ENCODE results near the gene ASCL1. TPM values are rescaled to one million over a fixed set of nuclear protein-coding genes. Genes with fewer than 3 reads are reported as not detected.

Gene ASCL1
- total and polyA plus RNA-seq, 9 of the 15 experiments (the other 6 are each of a cell fraction or from before 2014, with no cell fraction given): 0.01 to 0.09 (median 0.04) TPM; not detected in 3

- TF ChIP-seq PATZ1 (CRISPR knock-in tag; IDR thresholded peaks at IDR 0.05; ENCODE audit: borderline replicate concordance) (no peak), TAF9B (IDR thresholded peaks at IDR 0.05; ENCODE audit: partially characterized antibody) (no peak), ZNF253 (CRISPR knock-in tag; conservative IDR thresholded peaks at IDR 0.05) (no peak), EZH2 (IDR thresholded peaks at IDR 0.05; ENCODE audit: borderline replicate concordance, low read depth, low read length) (no peak), MAZ (CRISPR knock-in tag; conservative IDR thresholded peaks at IDR 0.05 in 1 of 2, IDR thresholded peaks at IDR 0.05 in 1 of 2) (no peak), SIN3B (IDR thresholded peaks at IDR 0.05; ENCODE audit: low read depth) (no peak), NFE2 (IDR thresholded peaks at IDR 0.05; ENCODE audit: low read depth) (no peak), MEIS2 (IDR thresholded peaks at IDR 0.05; ENCODE audit: partially characterized antibody) (peak; percentile 28), TRIM25 (IDR thresholded peaks at IDR 0.05; ENCODE audit: borderline replicate concordance) (no peak), KDM5B (IDR thresholded peaks at IDR 0.05; ENCODE audit: insufficient replicate concordance, low read depth, low read length) (no peak), SAFB (IDR thresholded peaks at IDR 0.05; ENCODE audit: borderline replicate concordance, low read depth, low read length) (no peak), EP300 (IDR thresholded peaks at IDR 0.05; ENCODE audit: low read length) (no peak), ATF1 (CRISPR knock-in tag; IDR thresholded peaks at IDR 0.05) (no peak), ATF1 (tag; IDR thresholded peaks at IDR 0.05) (peak; percentile 57), ZNF24 (IDR thresholded peaks at IDR 0.05) (no peak)
These were observed 7.1 kb upstream of the ASCL1 start (continued) for GRCh38 chr12:102950107-102950949.
